Activated naive CD4-positive, alpha-beta T cell treated with anti-CD3 and anti-CD28 coated beads, Interleukin-2, amount 50 U/mL, for 24 hours (primary cell): ENCODE results near the gene PLCB4.

ENCODE experiments used
- H3K27ac Mint-ChIP-seq: one replicate; pipeline ENCODE4 v1.8.0; 2021; ENCODE audit warnings: mild to moderate bottlenecking, mixed read lengths
- H3K27me3 Mint-ChIP-seq: one replicate; pipeline ENCODE4 v1.8.0; 2021; ENCODE audit warnings: mixed read lengths
- H3K36me3 Mint-ChIP-seq: one replicate; pipeline ENCODE4 v1.8.0; 2021; ENCODE audit warnings: mixed read lengths
- H3K4me1 Mint-ChIP-seq: one replicate; pipeline ENCODE4 v1.8.0; 2021; ENCODE audit warnings: mixed read lengths
- H3K4me3 Mint-ChIP-seq: one replicate; pipeline ENCODE4 v1.8.0; 2021; ENCODE audit warnings: mild to moderate bottlenecking, mixed read lengths
- H3K9me3 Mint-ChIP-seq: one replicate; pipeline ENCODE4 v1.8.0; 2021; ENCODE audit warnings: mixed read lengths

PLCB4 gene

DNA sequence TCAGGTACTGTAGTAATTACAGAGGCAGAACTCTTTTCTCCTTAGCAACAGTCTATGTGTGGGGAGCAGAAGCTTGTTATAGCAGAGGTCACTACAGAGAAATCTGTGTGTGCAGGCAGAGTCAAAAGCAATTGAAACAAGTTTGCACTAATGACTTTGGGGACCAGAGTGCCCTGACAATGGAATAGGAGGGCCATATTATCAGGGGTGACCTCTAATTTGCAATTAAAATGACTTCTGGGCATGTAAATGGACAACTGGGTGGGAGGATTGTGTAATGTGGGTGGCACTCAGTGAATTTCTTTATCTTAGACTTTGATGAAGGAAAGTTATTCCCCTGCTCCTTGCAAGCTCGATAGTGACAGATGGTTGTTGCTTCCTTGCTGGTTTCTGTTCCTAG, 127.2 kb downstream of the PLCB4 start:
- Mint-ChIP-seq H3K27me3 (no peaks in the 10 kb centered on the region), H3K27ac (no peak overlapping the region)

DNA sequence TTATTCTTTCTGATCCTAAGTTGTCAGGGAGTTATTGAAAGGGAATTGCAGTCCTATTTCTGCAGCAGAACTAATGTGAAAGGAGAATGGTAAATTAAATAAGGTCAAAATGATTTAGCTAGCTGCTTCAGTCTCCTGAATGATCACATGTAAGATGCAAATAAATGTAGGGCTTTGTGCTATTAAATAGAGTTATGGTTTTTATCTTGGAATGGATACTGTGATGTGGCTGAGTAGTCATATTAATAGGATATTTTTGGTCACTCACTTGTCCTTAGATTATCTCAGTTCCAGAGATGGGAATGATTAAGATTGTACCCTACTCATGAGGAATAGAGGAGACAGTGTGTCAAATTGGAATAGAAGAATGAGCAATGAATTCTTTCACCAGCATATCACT, 129.6 kb downstream of the PLCB4 start:
- H3K9me3 Mint-ChIP-seq = peaks cover 7% of the 10 kb centered on the region
- H3K36me3 Mint-ChIP-seq = no peaks in the 10 kb centered on the region
- no peaks in the 10 kb centered on the region for H3K4me1 Mint-ChIP-seq
- H3K4me3 Mint-ChIP-seq = no peak overlapping the region
- no peaks in the 10 kb centered on the region for H3K27me3 Mint-ChIP-seq
- H3K27ac Mint-ChIP-seq = no peak overlapping the region

More for the DNA sequence above, 127.2 kb downstream of the PLCB4 start:
- no peaks in the 10 kb centered on the region for H3K36me3 Mint-ChIP-seq
- no peaks in the 10 kb centered on the region for H3K4me1 Mint-ChIP-seq
- H3K4me3 Mint-ChIP-seq = no peak overlapping the region
- H3K9me3 Mint-ChIP-seq = peaks cover 7% of the 10 kb centered on the region

DNA sequence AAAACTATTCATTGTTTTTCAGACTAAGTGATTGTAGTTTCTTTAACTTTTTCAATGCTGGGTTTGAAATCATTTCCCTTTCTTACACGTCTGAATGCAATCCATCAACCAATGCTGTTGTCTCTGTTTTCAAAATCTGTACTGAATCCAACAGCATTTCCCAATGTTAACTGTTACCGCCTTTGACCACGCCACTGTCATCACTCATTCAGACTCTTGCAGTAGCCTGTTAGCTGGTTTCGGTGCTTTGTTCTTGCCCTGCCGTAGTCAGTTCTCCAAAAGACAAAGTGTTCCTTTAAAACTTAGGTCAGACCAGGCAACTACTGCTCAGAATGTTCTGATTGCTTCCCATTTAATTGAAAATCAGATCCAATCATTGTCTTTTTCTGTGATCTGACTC, 131.3 kb downstream of the PLCB4 start:
- Mint-ChIP-seq H3K27me3 (no peaks in the 10 kb centered on the region), H3K4me3 (no peak overlapping the region), H3K4me1 (no peaks in the 10 kb centered on the region), H3K27ac (no peak overlapping the region), H3K36me3 (no peaks in the 10 kb centered on the region), H3K9me3 (peaks cover 7% of the 10 kb centered on the region)

DNA sequence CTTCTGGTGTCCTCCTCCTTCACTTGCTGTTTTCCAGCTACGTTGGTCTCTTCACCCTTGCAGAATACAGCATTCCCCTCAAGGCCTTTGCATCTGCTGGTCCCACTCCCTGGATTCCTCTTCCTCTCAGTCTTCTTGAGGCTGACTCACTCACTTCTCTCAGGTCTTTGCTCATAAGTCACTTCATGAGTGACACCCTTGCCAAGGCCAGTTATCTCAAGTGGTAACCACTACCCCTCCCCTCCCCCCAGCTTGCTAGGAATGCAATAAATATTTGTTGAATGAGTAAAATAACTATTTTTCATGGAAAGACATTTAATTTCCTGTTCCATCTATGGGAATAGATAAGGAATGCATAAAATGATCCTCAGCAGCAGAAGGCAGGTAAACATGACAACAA, 131.7 kb downstream of the PLCB4 start:
- Mint-ChIP-seq H3K9me3 (peaks cover 7% of the 10 kb centered on the region), H3K27ac (no peak overlapping the region), H3K27me3 (no peaks in the 10 kb centered on the region), H3K36me3 (no peaks in the 10 kb centered on the region), H3K4me3 (no peak overlapping the region), H3K4me1 (no peaks in the 10 kb centered on the region)

DNA sequence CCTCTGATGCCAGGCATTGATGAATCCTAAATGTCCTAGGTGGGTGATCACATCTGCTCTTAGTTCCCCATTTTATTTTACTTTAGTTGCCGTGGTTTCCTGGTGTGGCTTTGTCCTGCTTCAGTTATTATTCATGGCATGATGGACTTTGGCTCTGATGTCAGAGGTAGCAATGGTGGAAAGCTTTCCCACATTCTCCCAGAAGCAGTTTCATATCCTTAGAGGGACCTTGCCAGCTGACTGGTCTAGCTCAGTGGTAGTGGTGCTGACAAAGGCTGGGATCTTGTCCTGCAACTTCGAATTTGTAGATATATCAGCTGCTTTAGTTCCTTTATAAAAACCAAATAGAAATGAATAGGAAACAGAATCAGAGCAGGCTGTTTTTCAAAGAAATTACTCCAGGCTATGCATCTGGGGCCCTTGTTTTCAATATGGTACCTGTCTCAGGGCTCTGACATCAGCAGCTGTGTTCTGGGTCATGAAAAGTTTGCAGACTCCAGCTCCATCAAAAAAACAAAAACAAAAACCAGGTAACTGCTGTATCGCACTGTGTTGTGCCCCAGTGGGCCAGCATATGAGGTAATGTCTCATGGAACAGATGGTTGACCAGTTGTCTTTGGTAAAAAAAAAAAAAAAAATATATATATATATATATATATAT, 133.7 kb downstream of the PLCB4 start:
- Mint-ChIP-seq H3K4me1 (no peaks in the 10 kb centered on the region), H3K4me3 (no peak overlapping the region), H3K36me3 (no peaks in the 10 kb centered on the region), H3K27me3 (no peaks in the 10 kb centered on the region), H3K9me3 (peaks cover 3% of the 10 kb centered on the region), H3K27ac (no peak overlapping the region)

DNA sequence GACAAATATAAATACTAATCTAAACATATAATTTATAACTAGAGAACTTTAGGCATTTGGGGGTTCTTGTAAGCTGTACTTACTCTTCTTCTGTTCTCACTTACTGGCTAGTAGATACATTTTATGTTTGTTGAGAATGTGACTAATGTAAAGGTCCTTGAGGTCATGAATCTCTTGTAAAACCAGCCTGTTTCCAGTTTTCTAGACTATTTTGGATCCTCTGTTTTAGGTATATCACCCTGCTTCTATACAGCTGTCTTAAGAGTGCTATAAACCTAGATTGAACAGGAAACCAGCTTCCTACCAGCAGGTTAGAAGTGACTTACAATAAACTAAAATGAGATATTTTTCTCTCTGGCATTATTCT, 134.2 kb downstream of the PLCB4 start:
- H3K9me3 Mint-ChIP-seq = peaks cover 4% of the 10 kb centered on the region
- no peaks in the 10 kb centered on the region for H3K27me3 Mint-ChIP-seq
- no peaks in the 10 kb centered on the region for H3K4me1 Mint-ChIP-seq
- H3K27ac Mint-ChIP-seq = no peak overlapping the region
- H3K36me3 Mint-ChIP-seq = no peaks in the 10 kb centered on the region
- H3K4me3 Mint-ChIP-seq = no peak overlapping the region

DNA sequence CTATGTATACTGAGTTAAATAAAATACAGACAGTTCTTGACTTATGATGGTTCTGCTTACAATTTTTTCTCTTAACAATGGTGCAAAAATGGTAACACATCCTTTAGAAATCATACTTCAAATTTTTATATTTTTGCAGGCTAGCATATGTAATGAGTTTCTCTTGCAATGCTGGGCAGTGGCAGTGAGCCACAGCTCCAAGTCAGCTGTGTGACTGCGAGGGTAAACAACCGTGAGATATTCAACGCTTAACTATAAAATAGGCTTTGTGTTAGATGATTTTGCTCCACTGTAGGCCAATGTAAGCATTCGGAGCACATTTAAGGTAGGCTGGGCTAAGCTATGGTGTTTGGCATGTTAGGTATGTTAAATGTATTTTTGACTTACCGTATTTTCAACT, 136.1 kb downstream of the PLCB4 start:
- no peak overlapping the region for H3K27ac Mint-ChIP-seq
- H3K27me3 Mint-ChIP-seq = no peaks in the 10 kb centered on the region
- H3K9me3 Mint-ChIP-seq = peaks cover 4% of the 10 kb centered on the region
- H3K36me3 Mint-ChIP-seq = no peaks in the 10 kb centered on the region
- no peaks in the 10 kb centered on the region for H3K4me1 Mint-ChIP-seq
- H3K4me3 Mint-ChIP-seq = no peak overlapping the region

DNA sequence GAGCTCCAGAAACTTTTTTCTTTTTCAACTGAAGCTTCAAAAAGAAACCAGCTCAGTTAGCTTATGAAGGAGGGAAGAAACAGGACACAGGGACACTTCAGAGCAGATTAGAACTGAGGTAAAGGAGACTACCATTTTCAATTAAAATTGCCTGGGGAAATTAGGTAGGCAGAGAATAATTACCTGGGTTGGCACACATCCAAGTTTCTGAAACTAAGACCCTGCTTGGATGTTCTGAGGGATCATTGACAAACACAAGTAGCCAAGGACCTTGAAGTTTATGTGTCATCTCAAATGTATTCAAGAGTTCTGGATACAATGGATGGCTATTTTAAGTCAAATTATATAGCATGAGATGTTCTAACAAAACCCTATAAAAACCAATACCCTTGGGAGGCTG, 137.6 kb downstream of the PLCB4 start:
- H3K4me1 Mint-ChIP-seq = no peaks in the 10 kb centered on the region
- no peaks in the 10 kb centered on the region for H3K36me3 Mint-ChIP-seq
- no peaks in the 10 kb centered on the region for H3K27me3 Mint-ChIP-seq
- peaks cover 4% of the 10 kb centered on the region for H3K9me3 Mint-ChIP-seq
- H3K27ac Mint-ChIP-seq = no peak overlapping the region
- no peak overlapping the region for H3K4me3 Mint-ChIP-seq

DNA sequence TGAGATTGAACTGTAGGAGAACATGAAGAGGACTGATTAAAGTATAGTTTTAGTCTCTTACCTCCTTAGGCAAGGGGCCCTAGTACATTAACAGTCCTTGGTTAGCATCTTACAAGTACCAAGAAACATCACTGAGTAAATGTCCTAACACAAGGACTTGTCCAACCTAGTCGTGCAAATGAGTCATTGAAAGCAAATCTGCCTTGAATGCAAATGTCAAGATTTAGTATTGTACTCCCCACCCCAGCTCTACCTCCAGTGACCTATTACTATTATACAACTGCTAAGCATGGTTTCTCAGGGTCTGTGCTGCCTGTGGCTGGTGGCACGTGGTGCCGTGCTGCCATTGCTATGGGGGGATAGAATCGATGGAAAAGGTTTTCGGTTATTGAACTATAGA, 138.4 kb downstream of the PLCB4 start:
- H3K9me3 Mint-ChIP-seq = peaks cover 4% of the 10 kb centered on the region
- H3K4me1 Mint-ChIP-seq = no peaks in the 10 kb centered on the region
- H3K4me3 Mint-ChIP-seq = no peak overlapping the region
- no peaks in the 10 kb centered on the region for H3K27me3 Mint-ChIP-seq
- H3K36me3 Mint-ChIP-seq = no peaks in the 10 kb centered on the region
- no peak overlapping the region for H3K27ac Mint-ChIP-seq

DNA sequence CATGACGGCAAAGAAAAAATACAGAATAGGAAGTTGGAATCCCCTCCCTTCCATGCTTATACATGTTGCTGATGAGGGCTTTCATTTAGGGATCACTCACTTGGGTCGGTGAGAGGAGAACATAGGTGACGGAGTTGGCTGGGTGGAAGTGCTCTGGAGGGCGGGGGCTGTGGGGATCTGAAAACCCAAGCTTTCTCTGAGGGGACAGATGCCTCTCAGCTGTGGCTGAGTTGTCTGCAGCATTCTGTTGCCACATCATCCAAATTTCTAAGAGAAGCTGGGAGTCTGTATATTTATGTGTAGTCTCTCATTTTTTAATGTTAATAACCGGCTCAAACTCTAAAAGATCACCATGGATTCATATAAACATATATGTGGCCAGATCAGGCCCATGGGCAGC, 141.5 kb downstream of the PLCB4 start:
- Mint-ChIP-seq H3K4me3 (no peak overlapping the region), H3K9me3 (peaks cover 4% of the 10 kb centered on the region), H3K27me3 (no peaks in the 10 kb centered on the region), H3K4me1 (no peaks in the 10 kb centered on the region), H3K27ac (no peak overlapping the region), H3K36me3 (no peaks in the 10 kb centered on the region)

DNA sequence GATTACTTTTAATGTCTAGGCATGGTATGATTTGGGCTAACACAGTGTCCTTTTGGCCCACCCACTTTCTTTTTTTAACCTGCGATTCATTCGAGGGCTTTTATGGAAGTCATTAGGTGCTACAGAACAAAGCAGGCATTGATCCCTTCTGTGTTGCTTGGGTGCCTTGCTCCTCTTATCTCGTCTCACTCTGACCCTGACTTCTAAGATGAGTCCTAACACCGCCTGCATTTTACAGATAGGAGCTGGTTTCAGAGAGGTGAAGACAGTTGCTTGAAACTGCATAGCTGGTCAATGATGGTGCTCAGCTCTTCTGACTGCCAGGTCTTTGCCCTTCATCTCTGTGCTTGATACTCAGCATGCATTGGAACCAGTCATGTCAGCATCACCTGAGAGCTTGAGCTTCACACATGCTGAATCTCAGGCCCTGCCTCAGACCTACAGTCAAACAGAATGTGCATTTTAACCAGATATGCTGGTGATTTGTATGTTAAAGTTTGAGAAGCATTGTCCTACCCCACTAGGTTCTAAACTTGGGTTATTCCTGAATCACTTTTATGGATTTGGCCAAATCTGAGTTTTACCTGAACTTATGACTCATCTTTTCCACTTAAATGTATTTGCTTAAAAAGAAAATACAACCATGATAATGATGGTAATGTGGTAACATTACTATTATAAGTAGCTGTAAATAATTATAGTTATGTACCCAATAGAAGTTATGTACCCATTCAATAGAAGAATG, 142.3 kb downstream of the PLCB4 start:
- no peaks in the 10 kb centered on the region for H3K4me1 Mint-ChIP-seq
- no peak overlapping the region for H3K4me3 Mint-ChIP-seq
- H3K36me3 Mint-ChIP-seq = no peaks in the 10 kb centered on the region
- H3K27ac Mint-ChIP-seq = no peak overlapping the region
- peaks cover 4% of the 10 kb centered on the region for H3K9me3 Mint-ChIP-seq
- H3K27me3 Mint-ChIP-seq = no peaks in the 10 kb centered on the region

DNA sequence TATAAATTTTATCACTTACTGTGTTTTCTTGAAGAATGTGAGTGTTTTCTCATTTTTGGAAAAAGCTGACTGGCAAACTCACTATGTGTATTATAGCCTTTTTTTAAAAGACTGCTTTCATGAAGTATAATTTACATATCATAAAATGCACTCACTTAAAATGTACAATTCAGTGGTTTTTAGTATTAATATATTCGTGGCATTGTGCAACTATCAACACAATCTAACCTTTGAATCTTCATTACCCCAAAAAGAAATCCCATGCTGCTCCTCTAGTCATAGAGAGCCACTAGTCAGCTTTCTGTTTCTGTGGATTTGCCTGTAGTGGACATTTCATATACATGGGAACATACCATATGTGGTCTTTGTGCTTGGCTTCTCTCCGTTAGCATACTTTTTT, 143.8 kb downstream of the PLCB4 start:
- Mint-ChIP-seq H3K9me3 (peaks cover 4% of the 10 kb centered on the region), H3K4me3 (no peak overlapping the region)

DNA sequence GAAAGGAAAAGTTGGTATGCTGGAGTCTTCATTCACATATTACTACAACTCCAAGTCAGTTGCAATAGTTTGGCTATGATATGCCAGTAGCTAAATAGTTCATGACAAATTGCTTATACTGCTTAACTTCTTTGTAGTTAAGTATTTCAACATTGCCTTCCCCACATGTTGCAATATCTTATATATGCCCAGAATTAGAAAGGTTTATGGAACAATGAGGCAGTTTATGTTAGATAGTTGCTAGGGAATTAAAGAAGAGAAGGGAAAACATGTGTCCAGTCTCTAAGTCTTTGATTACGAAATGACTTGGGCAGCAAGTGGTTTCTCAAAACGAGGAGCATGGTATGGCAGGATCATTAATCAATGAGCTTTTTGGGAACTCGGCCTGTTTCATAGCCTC, 145.8 kb downstream of the PLCB4 start:
- no peaks in the 10 kb centered on the region for H3K4me1 Mint-ChIP-seq
- H3K4me3 Mint-ChIP-seq = no peak overlapping the region
- H3K9me3 Mint-ChIP-seq = peaks cover 4% of the 10 kb centered on the region
- H3K27me3 Mint-ChIP-seq = no peaks in the 10 kb centered on the region
- H3K27ac Mint-ChIP-seq = no peak overlapping the region
- H3K36me3 Mint-ChIP-seq = no peaks in the 10 kb centered on the region

More for the DNA sequence above, 143.8 kb downstream of the PLCB4 start:
- Mint-ChIP-seq H3K4me1 (no peaks in the 10 kb centered on the region), H3K36me3 (no peaks in the 10 kb centered on the region), H3K27ac (no peak overlapping the region), H3K27me3 (no peaks in the 10 kb centered on the region)

DNA sequence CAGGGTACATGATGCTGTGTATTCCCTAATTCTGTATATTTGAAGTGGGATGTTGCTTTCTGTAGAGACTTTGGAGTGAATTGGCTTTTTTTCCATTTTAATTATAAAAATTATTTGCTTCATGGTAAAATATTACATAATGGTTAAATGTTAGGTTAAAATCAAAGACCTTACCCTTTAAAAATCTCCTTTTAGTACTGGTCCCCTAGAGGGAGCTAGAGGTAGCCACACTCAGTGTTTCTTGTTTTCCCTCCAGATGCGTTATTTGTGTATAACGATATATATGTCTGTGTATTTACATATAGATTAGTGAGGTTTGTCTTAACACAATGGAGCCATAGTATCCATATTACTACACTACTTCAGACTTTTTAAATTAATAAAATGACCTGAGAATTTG, 146.7 kb downstream of the PLCB4 start:
- Mint-ChIP-seq H3K27me3 (no peaks in the 10 kb centered on the region), H3K9me3 (peaks cover 4% of the 10 kb centered on the region), H3K27ac (no peak overlapping the region), H3K4me1 (no peaks in the 10 kb centered on the region), H3K4me3 (no peak overlapping the region), H3K36me3 (no peaks in the 10 kb centered on the region)

DNA sequence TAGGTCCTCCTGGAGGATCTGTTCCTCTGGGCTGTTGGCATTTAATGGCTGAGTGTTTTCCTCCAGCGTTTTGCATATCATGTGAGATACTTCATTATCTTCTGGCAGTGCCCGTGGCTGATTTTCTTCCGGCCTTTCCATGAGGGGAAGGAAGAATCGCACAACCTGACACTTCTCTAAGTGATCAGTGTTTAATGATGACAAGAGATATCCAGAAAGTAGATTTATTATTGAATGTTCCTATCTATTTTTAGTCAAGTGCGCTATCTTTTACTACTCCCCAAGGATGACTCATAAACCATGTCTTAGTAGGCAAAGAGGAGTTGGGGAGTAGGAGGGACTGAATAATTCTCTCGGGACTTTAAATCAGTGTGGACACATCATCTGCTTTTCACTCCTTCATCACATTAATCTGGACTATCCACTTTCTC, 149.7 kb downstream of the PLCB4 start:
- Mint-ChIP-seq H3K9me3 (peaks cover 4% of the 10 kb centered on the region), H3K27me3 (no peaks in the 10 kb centered on the region), H3K4me1 (no peaks in the 10 kb centered on the region), H3K27ac (no peak overlapping the region), H3K4me3 (no peak overlapping the region), H3K36me3 (no peaks in the 10 kb centered on the region)

DNA sequence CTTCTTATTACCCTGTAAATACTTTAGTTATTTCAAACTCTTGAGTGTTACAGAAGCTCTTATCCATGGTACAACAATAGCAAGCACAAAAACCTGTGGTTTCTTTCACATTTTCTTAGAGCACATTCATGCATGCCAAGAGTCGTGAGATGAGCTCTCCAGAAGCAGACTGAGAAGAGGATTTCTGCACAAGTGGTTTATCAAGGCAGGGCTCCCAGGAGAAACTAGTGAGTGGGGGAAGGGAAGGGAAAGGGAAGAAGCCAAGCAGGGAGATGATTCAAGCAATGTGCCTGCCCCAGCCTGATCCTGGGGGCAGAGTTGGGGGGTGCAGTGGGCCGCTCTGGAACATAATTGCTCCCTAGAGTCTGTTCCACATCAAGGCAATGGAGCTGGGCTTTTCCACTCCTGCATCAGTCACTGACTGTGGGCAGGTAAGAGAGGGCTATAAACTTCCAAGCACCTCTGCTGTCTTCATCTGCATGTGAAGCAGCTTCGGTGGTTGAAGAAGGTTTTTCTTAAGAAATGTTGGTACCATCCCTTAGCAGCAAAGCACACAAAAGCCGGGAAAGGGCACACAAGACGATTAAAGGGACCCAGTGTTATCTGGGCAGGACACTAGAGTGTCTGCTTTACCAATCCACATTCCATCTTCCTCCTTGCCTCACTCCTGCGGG, 152.1 kb downstream of the PLCB4 start:
- Mint-ChIP-seq H3K4me1 (no peaks in the 10 kb centered on the region), H3K36me3 (no peaks in the 10 kb centered on the region), H3K9me3 (peaks cover 4% of the 10 kb centered on the region), H3K27me3 (no peaks in the 10 kb centered on the region), H3K27ac (no peak overlapping the region), H3K4me3 (no peak overlapping the region)
